Cardiac septum (tissue), 1 donor: Measurements from ENCODE around the gene MARS1. TPM values are rescaled to one million over a fixed set of nuclear protein-coding genes. Genes with fewer than 3 reads are reported as not detected.

Experiments used
- DNase-seq: peaks from one replicate; pipeline ENCODE4 v3.0.0-alpha.2; 2020; ENCODE audit warnings: low spot score
- intact Hi-C: fragments of 100-400 bp; cut with DNase I; formaldehyde crosslinking; loops from one replicate; pipeline ENCODE4 v1.14.0; 2022
- total RNA-seq: library from RNA; stranded (reverse); fragmentation: NEBNext Ultra II Directional; extraction: Animal tissue kit (Norgen Biotek cat#: 25700); gene quantifications from one replicate; pipeline ENCODE4 v1.2.1, GENCODE V29; 2021
- donor health status: DM: no; HTN: no; CAD: no.

Gene MARS1
- total RNA-seq, 1 donor from 2014 or later = 89.2 TPM

GRCh38 chr12:57467915-57468314, 20.0 kb upstream of the MARS1 start:
- intact Hi-C loops = no loop called here
- no peak for DNase-seq

GRCh38 chr12:57469296-57470164, 18.3 kb upstream of the MARS1 start:
- DNase-seq = peak; percentile 63
- intact Hi-C loops = no loop called here

GRCh38 chr12:57470286-57470969, 17.4 kb upstream of the MARS1 start:
- intact Hi-C loops = no loop called here
- no peak for DNase-seq

GRCh38 chr12:57470970-57471656, 16.8 kb upstream of the MARS1 start:
- no peak for DNase-seq

GRCh38 chr12:57471661-57472060, 16.2 kb upstream of the MARS1 start:
- DNase-seq = no peak
- intact Hi-C loops = no loop called here

More at GRCh38 chr12:57470970-57471656, 16.8 kb upstream of the MARS1 start:
- intact Hi-C loops = no loop called here

GRCh38 chr12:57472391-57472790, 15.5 kb upstream of the MARS1 start:
- intact Hi-C loops = no loop called here
- DNase-seq = no peak

GRCh38 chr12:57473392-57473791, 14.5 kb upstream of the MARS1 start:
- intact Hi-C loops = no loop called here
- DNase-seq = no peak

- DNase-seq = no peak
- intact Hi-C loops = no loop called here
Observed at GRCh38 chr12:57473886-57474285, 14.0 kb upstream of the MARS1 start.

- no peak for DNase-seq
- intact Hi-C loops = no loop called here
Observed at GRCh38 chr12:57474430-57474829, 13.4 kb upstream of the MARS1 start.

GRCh38 chr12:57474862-57475261, 13.0 kb upstream of the MARS1 start:
- intact Hi-C loops = no loop called here
- DNase-seq = no peak

GRCh38 chr12:57475271-57476161, 12.4 kb upstream of the MARS1 start:
- intact Hi-C loops = no loop called here
- no peak for DNase-seq

GRCh38 chr12:57476162-57476992, 11.5 kb upstream of the MARS1 start:
- no peak for DNase-seq
- intact Hi-C loops = no loop called here

GRCh38 chr12:57476993-57477709, 10.7 kb upstream of the MARS1 start:
- intact Hi-C loops = no loop called here
- DNase-seq = no peak

GRCh38 chr12:57477710-57478681, 9.9 kb upstream of the MARS1 start:
- intact Hi-C loops = no loop called here
- DNase-seq = no peak

GRCh38 chr12:57479043-57479375, 8.9 kb upstream of the MARS1 start:
- no peak for DNase-seq
- intact Hi-C loops = no loop called here

- intact Hi-C loops = no loop called here
- DNase-seq = no peak
Observed at GRCh38 chr12:57479376-57480115, 8.3 kb upstream of the MARS1 start, which contains the start of gene ARHGAP9. Gene ARHGAP9, minus strand, starts transcription at chr12:57479866. Its CDS starts 460 bp downstream, at chr12:57479406.
